WERI-Rb-1 (cell line): ENCODE measurements around the gene UCK2.

Source experiments
- DNase-seq: peaks from one replicate; pipeline ENCODE4 v3.0.0-alpha.2; 2020
- H3K27ac ChIP-seq: fragments of 250-450 bp; sonication (Bioruptor Pico); 2 replicates; pipeline ENCODE4 v1.5.1; 2020; ENCODE audit warnings: mild to moderate bottlenecking, moderate library complexity
- H3K27me3 ChIP-seq: fragments of 250-450 bp; sonication (Bioruptor Pico); 2 replicates; pipeline ENCODE4 v1.5.1; 2021; ENCODE audit warnings: mild to moderate bottlenecking, low read depth, moderate library complexity; ENCODE audit not compliant: insufficient read depth, severe bottlenecking
- H3K36me3 ChIP-seq: fragments of 250-450 bp; sonication (Bioruptor Pico); 2 replicates; pipeline ENCODE4 v1.5.1; 2020; ENCODE audit warnings: mild to moderate bottlenecking, moderate library complexity
- H3K4me3 ChIP-seq: 2 replicates; pipeline ENCODE4 v1.5.1; 2011; ENCODE audit warnings: low read depth, mild to moderate bottlenecking, control low read depth, low read length
- H3K9me3 ChIP-seq: fragments of 250-450 bp; sonication (Bioruptor Pico); 2 replicates; pipeline ENCODE4 v1.5.1; 2021; ENCODE audit warnings: mild to moderate bottlenecking, moderate library complexity; ENCODE audit not compliant: severe bottlenecking
- CTCF ChIP-seq: IDR thresholded peaks from 2 replicates; pipeline ENCODE4 v1.5.1; 2011; ENCODE audit warnings: low read depth, mild to moderate bottlenecking, control low read depth, inconsistent platforms, low read length

The UCK2 gene

GRCh38 chr1:165896277-165896676 is 68.9 kb downstream of the UCK2 start:
- DNase-seq, result peak; percentile 80
- Histone ChIP-seq H3K27me3 (no peaks in the 10 kb centered on the region), H3K9me3 (no peaks in the 10 kb centered on the region), H3K4me3 (no peak overlapping the region), H3K36me3 (peaks cover 90% of the 10 kb centered on the region), H3K27ac (peak overlapping the region; percentile 75)
- TF ChIP-seq CTCF, result no peak

GRCh38 chr1:165897326-165898303 is 70.2 kb downstream of the UCK2 start:
- H3K4me3 ChIP-seq, result no peak overlapping the region
- H3K27me3 ChIP-seq, result no peaks in the 10 kb centered on the region
- H3K9me3 ChIP-seq, result no peaks in the 10 kb centered on the region
- no peak for TF ChIP-seq CTCF
- no peak for DNase-seq
- H3K36me3 ChIP-seq, result peaks cover 84% of the 10 kb centered on the region
- peak overlapping the region; percentile 75 for H3K27ac ChIP-seq

GRCh38 chr1:165898837-165899236 is 71.4 kb downstream of the UCK2 start:
- Histone ChIP-seq H3K9me3 (no peaks in the 10 kb centered on the region), H3K27ac (no peak overlapping the region), H3K27me3 (no peaks in the 10 kb centered on the region), H3K36me3 (peaks cover 87% of the 10 kb centered on the region), H3K4me3 (no peak overlapping the region)
- no peak for TF ChIP-seq CTCF
- DNase-seq, result no peak

- Histone ChIP-seq H3K9me3 (no peaks in the 10 kb centered on the region), H3K27me3 (no peaks in the 10 kb centered on the region), H3K36me3 (peaks cover 87% of the 10 kb centered on the region), H3K4me3 (no peak overlapping the region), H3K27ac (no peak overlapping the region)
- TF ChIP-seq CTCF, result no peak
- no peak for DNase-seq
These were observed 72.1 kb downstream of the UCK2 start for GRCh38 chr1:165899461-165899941.

GRCh38 chr1:165900576-165901380 is 73.4 kb downstream of the UCK2 start:
- H3K36me3 ChIP-seq, result peaks cover 87% of the 10 kb centered on the region
- no peak overlapping the region for H3K27ac ChIP-seq
- H3K4me3 ChIP-seq, result no peak overlapping the region
- no peak for DNase-seq
- H3K9me3 ChIP-seq, result no peaks in the 10 kb centered on the region
- no peak for TF ChIP-seq CTCF
- no peaks in the 10 kb centered on the region for H3K27me3 ChIP-seq
